ENCODE results near the gene NAT14.

GRCh38 chr19:55452749-55453346 is 32.1 kb upstream of the NAT14 start:
- TF ChIP-seq TAF1 (IDR thresholded peaks at IDR 0.05; ENCODE audit: borderline replicate concordance, insufficient read depth, low read length) (no peak), SIN3A (IDR thresholded peaks at IDR 0.05; ENCODE audit: borderline replicate concordance, insufficient read depth, low read length) (no peak), FOXP2 (optimal IDR thresholded peaks at IDR 0.05; ENCODE audit: borderline replicate concordance, extremely low read depth, extremely low read length, insufficient read depth) (no peak), REST (IDR thresholded peaks at IDR 0.05; ENCODE audit: insufficient read depth in 1 of 2, low read depth in 2 of 2, low read length in 2 of 2) (no peak), POLR2AphosphoS5 (IDR thresholded peaks at IDR 0.05; ENCODE audit: low read depth, low read length) (no peak)
